ENCODE measurements around the gene CKLF. TPM values are rescaled to one million over a fixed set of nuclear protein-coding genes. Genes with fewer than 3 reads are reported as not detected.

The CKLF gene
- total RNA-seq, 1 donor from 2014 or later = 17.9 TPM

DNA sequence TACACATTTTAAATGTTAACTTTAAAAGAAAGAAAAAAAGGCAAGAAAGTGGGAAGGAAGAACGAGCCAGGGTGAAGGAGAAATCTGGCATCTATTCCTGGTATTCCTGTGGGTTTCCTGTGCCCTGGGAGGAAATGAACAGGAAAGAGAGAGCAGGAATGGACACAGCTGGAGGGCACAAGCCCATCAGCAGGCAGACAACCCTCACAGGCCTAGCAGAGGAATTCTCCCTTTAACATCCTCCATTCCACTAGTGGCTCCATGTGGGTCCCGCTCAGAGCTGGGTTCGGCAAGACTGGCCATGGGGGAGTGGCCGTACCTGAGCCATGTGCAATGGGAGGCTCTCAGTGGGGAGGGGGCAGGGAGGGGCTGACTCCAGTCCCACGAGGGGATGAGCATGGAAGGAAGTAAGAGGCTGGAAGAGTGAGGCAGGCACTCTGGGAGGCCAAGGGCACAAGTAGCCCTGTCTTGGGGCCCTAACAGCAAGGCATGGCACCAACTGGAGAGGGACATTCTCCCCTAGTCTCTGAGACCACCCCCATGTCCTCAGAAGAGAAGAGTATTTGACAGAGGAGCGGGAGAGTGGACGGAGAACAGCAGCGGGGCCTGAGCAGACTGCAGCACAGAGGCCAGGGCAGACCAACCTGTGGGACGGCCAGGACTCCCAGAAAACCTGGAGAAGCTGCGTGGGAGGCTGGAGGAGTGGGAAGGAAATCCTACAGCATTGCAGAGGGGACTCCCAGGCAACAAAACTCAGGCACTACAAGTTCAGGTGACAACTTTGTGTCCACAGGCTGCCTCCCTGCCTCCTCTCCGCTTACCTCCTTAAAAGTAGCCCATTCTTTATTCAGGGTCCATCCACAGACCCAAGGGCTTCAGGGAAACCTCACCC lies 32.6 kb upstream of the CKLF start:
- Mint-ChIP-seq H3K27me3 (ENCODE audit: unreplicated experiment) (peaks cover 4% of the 10 kb centered on the region), H3K9me3 (ENCODE audit: unreplicated experiment) (peaks cover 2% of the 10 kb centered on the region), H3K4me3 (ENCODE audit: unreplicated experiment) (no peak overlapping the region), H3K27ac (ENCODE audit: unreplicated experiment) (no peak overlapping the region), H3K4me1 (ENCODE audit: low read depth, unreplicated experiment) (peaks cover 7% of the 10 kb centered on the region), H3K36me3 (ENCODE audit: unreplicated experiment) (peaks cover 3% of the 10 kb centered on the region)
- TF ChIP-seq, protein P1, sequence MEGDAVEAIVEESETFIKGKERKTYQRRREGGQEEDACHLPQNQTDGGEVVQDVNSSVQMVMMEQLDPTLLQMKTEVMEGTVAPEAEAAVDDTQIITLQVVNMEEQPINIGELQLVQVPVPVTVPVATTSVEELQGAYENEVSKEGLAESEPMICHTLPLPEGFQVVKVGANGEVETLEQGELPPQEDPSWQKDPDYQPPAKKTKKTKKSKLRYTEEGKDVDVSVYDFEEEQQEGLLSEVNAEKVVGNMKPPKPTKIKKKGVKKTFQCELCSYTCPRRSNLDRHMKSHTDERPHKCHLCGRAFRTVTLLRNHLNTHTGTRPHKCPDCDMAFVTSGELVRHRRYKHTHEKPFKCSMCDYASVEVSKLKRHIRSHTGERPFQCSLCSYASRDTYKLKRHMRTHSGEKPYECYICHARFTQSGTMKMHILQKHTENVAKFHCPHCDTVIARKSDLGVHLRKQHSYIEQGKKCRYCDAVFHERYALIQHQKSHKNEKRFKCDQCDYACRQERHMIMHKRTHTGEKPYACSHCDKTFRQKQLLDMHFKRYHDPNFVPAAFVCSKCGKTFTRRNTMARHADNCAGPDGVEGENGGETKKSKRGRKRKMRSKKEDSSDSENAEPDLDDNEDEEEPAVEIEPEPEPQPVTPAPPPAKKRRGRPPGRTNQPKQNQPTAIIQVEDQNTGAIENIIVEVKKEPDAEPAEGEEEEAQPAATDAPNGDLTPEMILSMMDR (IDR thresholded peaks at IDR 0.05; ENCODE audit: partially characterized antibody, unreplicated experiment) = no peak
- no peak for DNase-seq

- no peak for DNase-seq
- H3K9me3 Mint-ChIP-seq (ENCODE audit: unreplicated experiment) = no peaks in the 10 kb centered on the region
- H3K4me1 Mint-ChIP-seq (ENCODE audit: low read depth, unreplicated experiment) = peaks cover 3% of the 10 kb centered on the region
- H3K27ac Mint-ChIP-seq (ENCODE audit: unreplicated experiment) = no peak overlapping the region
- TF ChIP-seq, protein P1 (IDR thresholded peaks at IDR 0.05; ENCODE audit: partially characterized antibody, unreplicated experiment) = no peak
- H3K4me3 Mint-ChIP-seq (ENCODE audit: unreplicated experiment) = no peak overlapping the region
- peaks cover 4% of the 10 kb centered on the region for H3K27me3 Mint-ChIP-seq (ENCODE audit: unreplicated experiment)
- H3K36me3 Mint-ChIP-seq (ENCODE audit: unreplicated experiment) = no peaks in the 10 kb centered on the region
These were observed 31.8 kb upstream of the CKLF start for GRCh38 chr16:66520406-66521170.

DNA sequence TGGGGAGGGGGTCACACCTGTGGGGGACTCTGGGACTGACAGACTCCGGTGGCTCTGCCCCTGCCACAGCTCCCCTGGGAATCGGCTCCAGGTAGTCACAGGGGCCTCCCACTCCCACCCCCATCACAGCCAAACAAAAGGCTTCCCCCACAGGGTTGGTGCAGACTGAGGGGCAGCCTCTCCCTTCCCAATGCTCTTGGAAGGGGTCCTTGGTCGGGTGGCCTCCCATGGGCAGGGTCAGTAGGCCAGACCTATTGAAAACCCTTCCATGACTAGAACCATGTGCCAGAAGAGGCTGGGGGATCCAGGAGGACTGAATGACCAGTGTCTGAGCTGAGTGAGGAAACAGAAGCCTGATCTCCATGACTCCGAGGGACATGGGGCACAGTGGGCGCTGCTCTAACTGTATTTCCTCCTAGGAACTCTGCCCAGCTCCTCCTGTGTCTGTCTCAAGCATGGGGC lies 31.1 kb upstream of the CKLF start:
- H3K36me3 Mint-ChIP-seq (ENCODE audit: unreplicated experiment) = no peaks in the 10 kb centered on the region
- DNase-seq = no peak
- peaks cover 4% of the 10 kb centered on the region for H3K27me3 Mint-ChIP-seq (ENCODE audit: unreplicated experiment)
- no peak overlapping the region for H3K27ac Mint-ChIP-seq (ENCODE audit: unreplicated experiment)
- no peak overlapping the region for H3K4me3 Mint-ChIP-seq (ENCODE audit: unreplicated experiment)
- TF ChIP-seq, protein P1 (IDR thresholded peaks at IDR 0.05; ENCODE audit: partially characterized antibody, unreplicated experiment) = no peak
- H3K9me3 Mint-ChIP-seq (ENCODE audit: unreplicated experiment) = no peaks in the 10 kb centered on the region
- H3K4me1 Mint-ChIP-seq (ENCODE audit: low read depth, unreplicated experiment) = peaks cover 3% of the 10 kb centered on the region

- Mint-ChIP-seq H3K4me3 (ENCODE audit: unreplicated experiment) (no peak overlapping the region), H3K36me3 (ENCODE audit: unreplicated experiment) (no peaks in the 10 kb centered on the region), H3K9me3 (ENCODE audit: unreplicated experiment) (no peaks in the 10 kb centered on the region), H3K27me3 (ENCODE audit: unreplicated experiment) (peaks cover 4% of the 10 kb centered on the region), H3K27ac (ENCODE audit: unreplicated experiment) (no peak overlapping the region), H3K4me1 (ENCODE audit: low read depth, unreplicated experiment) (no peaks in the 10 kb centered on the region)
- TF ChIP-seq, protein P1 (IDR thresholded peaks at IDR 0.05; ENCODE audit: partially characterized antibody, unreplicated experiment) = no peak
- no peak for DNase-seq
These were observed 30.2 kb upstream of the CKLF start for GRCh38 chr16:66521951-66522771.
